IPS-18a (cell line): Measurements from ENCODE around the gene PACC1.

ENCODE experiments used
- H3K27ac ChIP-seq: one replicate; pipeline ENCODE4 v1.5.1; 2013; ENCODE audit warnings: low read length
- H3K27me3 ChIP-seq: one replicate; pipeline ENCODE4 v1.6.1; 2013; ENCODE audit warnings: mild to moderate bottlenecking, low read length; ENCODE audit not compliant: control insufficient read depth, insufficient read depth
- H3K36me3 ChIP-seq: one replicate; pipeline ENCODE4 v1.6.1; 2013; ENCODE audit warnings: low read depth, low read length; ENCODE audit not compliant: control insufficient read depth
- H3K4me1 ChIP-seq: one replicate; pipeline ENCODE4 v1.6.1; 2013; ENCODE audit warnings: low read depth, low read length; ENCODE audit not compliant: control insufficient read depth
- H3K4me3 ChIP-seq: one replicate; pipeline ENCODE4 v1.5.1; 2013; ENCODE audit warnings: low read length
- H3K9ac ChIP-seq: one replicate; pipeline ENCODE4 v1.6.1; 2013; ENCODE audit warnings: mild to moderate bottlenecking, low read length, moderate library complexity
- H3K9me3 ChIP-seq: one replicate; pipeline ENCODE4 v1.6.1; 2013; ENCODE audit warnings: low read depth, low read length; ENCODE audit not compliant: control insufficient read depth

The PACC1 gene

DNA sequence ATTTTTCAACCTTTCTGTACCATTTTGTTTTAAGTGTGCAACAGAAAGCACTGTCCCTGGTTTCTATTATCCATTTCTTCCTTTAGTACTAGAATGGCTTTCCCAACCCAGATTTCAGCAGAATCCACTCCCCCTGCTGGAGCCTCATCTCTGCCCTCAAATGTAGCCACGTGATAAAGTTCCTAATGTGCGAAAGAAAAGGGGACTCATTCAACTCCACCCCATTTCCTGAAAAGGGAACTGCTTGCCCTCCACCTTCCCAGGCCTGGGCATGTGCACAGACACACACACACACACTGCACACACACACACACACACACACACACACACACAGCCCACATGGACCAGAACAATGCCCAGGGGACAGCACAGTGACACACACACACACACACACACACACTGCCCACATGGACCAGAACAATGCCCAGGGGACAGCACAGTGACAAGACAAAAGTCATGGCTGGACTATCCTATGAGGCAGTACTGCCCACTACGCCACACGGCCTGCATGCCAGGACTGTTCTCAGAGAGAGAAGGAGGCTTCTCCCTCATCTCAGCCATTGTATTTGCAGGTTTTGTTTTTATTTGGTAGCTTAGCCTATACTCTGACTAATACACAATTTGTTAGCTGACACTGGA is 33.2 kb downstream of the PACC1 start:
- no peaks in the 10 kb centered on the region for H3K27me3 ChIP-seq
- peaks cover 53% of the 10 kb centered on the region for H3K36me3 ChIP-seq
- no peak overlapping the region for H3K9ac ChIP-seq

DNA sequence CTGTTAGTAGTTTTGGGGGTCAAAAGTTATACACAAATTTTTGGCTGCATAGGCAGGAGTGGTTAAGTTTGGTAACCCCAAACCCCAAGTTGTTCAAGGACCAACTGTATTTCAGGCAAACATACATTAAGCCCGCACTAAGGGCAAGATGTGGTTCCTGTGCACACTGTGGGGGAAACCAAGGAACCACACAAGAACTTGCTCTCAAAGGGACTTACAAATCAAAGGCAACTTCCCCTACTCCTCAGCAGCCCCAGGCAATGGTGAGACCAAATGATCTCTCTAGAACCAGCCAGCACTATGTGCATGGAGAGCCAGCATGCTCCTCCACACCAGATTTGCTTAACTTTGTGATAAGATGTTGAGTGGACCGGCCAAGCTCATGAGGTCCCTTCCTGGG is 35.3 kb downstream of the PACC1 start:
- peaks cover 39% of the 10 kb centered on the region for H3K36me3 ChIP-seq
- H3K27me3 ChIP-seq: no peaks in the 10 kb centered on the region

More for the DNA sequence above, 33.2 kb downstream of the PACC1 start:
- Histone ChIP-seq H3K4me1 (no peaks in the 10 kb centered on the region), H3K27ac (no peak overlapping the region), H3K4me3 (no peak overlapping the region), H3K9me3 (no peaks in the 10 kb centered on the region)

DNA sequence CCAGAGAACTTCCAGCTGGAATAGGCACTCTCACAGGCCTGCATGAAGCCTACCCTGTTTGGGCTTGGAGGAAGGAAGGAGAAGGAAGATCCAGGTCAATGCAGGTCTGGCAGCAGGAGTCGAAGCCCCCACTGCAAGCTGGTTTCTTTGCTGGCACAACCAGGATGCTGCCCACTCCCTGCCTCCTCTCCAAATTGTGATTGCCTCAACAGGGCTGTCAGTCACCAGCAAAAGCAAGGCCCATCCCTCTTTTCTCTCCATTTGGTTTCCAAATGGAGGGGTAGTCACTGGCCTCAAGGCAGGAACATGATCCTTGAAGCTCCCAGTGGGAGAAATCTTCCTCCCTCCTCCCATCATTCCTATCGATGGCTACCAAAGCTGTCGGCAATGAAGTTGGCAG is 37.0 kb downstream of the PACC1 start:
- Histone ChIP-seq H3K36me3 (peaks cover 33% of the 10 kb centered on the region), H3K4me3 (no peak overlapping the region), H3K9me3 (no peaks in the 10 kb centered on the region), H3K9ac (no peak overlapping the region), H3K27ac (no peak overlapping the region), H3K4me1 (no peaks in the 10 kb centered on the region), H3K27me3 (no peaks in the 10 kb centered on the region)

More for the DNA sequence above, 35.3 kb downstream of the PACC1 start:
- no peak overlapping the region for H3K27ac ChIP-seq
- H3K4me1 ChIP-seq: no peaks in the 10 kb centered on the region
- H3K9me3 ChIP-seq: no peaks in the 10 kb centered on the region
- H3K4me3 ChIP-seq: no peak overlapping the region
- H3K9ac ChIP-seq: no peak overlapping the region

DNA sequence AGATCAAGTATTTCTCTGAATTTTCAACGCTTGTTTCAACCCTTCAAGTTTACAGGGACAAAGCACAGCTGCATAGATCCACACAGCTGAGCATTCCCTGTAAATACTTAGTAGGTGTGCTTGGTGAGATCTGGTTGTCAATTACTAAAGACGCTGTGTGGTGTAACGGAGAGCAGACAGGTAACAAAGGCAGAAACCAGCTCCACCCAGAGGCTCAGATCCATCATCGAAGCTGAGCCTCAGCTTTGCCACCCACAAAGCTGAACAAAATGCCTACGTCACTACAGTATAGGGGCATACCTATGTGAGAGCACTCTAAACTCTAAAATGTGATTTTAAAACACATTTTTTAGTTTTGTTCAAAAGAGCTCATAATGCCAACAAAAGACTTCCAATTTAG is 38.7 kb downstream of the PACC1 start:
- H3K4me1 ChIP-seq: no peaks in the 10 kb centered on the region
- H3K4me3 ChIP-seq: no peak overlapping the region
- no peak overlapping the region for H3K27ac ChIP-seq
- H3K9me3 ChIP-seq: no peaks in the 10 kb centered on the region
- H3K36me3 ChIP-seq: peaks cover 28% of the 10 kb centered on the region
- H3K9ac ChIP-seq: no peak overlapping the region
- H3K27me3 ChIP-seq: no peaks in the 10 kb centered on the region

DNA sequence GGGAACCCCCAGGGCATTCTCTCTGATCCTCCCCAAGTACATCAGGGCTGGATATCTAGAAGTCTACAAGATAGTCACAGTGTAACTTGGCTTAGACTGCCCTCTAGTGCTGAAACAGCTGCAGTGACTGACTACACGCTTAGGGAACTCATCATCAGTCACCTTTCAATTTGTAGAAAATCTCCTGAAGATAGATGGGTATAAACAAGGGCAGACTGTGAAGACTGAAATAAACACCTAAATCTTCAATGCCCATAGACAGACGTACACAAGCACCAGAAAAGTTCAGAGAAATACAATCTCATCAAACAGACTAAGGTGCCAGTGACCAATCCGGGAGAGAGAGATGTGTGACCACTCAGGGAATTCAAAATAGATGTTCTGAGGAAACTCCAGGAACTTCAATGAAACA is 46.6 kb downstream of the PACC1 start:
- Histone ChIP-seq H3K36me3 (peaks cover 10% of the 10 kb centered on the region), H3K9me3 (no peaks in the 10 kb centered on the region), H3K4me1 (no peaks in the 10 kb centered on the region), H3K4me3 (no peak overlapping the region), H3K27ac (no peak overlapping the region), H3K9ac (no peak overlapping the region), H3K27me3 (no peaks in the 10 kb centered on the region)

DNA sequence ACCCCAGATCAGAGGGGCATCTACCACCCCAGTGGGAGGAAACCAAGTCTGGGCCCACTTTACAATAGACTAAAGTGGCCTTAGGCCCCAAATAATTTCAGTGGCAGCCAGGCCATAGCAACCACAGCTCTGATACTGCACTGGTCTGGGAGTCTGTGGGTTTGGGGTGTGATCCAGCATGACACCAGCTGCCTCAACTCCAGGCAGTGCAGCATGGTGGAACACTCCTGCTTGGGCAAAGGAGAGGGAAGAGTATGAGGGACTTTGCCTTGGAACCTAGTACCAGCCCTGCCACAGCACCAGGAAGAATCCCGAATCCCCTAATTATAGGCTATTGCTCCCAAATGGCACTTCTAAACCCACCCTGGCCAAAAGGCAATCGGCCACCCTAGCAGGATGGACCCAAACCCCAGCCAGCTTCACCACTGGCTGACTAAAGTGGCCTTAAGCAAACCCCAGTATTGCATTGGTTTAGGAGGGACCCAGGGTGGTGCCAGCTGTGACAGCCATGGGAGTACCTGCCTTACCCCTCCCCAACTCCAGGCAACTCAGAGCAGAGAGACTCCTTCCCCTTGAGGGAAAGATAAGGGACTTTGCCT is 47.1 kb downstream of the PACC1 start:
- Histone ChIP-seq H3K36me3 (peaks cover 11% of the 10 kb centered on the region), H3K9ac (no peak overlapping the region), H3K4me1 (no peaks in the 10 kb centered on the region), H3K9me3 (no peaks in the 10 kb centered on the region), H3K4me3 (no peak overlapping the region), H3K27me3 (no peaks in the 10 kb centered on the region), H3K27ac (no peak overlapping the region)

DNA sequence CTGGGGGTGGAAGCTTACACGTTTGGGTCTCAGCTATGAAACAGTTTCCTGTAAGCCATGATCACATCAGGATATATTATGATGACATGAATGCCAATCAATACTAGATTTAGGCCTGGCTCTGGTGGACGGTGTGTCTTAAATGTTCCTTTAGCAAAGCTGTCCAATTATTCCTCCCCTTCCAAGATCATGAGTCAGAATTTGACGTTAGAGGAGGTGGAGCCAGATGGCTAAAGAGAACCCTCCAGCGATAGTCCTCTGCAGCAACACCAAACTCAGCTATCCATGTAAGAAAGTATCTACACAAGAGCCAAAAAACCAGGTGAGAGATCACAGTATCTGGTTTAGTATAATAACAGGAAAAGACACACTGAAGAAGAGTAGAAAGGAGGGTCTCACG is 47.8 kb downstream of the PACC1 start:
- Histone ChIP-seq H3K4me3 (no peak overlapping the region), H3K27me3 (no peaks in the 10 kb centered on the region), H3K4me1 (no peaks in the 10 kb centered on the region), H3K9me3 (no peaks in the 10 kb centered on the region), H3K9ac (no peak overlapping the region), H3K27ac (no peak overlapping the region), H3K36me3 (peaks cover 15% of the 10 kb centered on the region)

DNA sequence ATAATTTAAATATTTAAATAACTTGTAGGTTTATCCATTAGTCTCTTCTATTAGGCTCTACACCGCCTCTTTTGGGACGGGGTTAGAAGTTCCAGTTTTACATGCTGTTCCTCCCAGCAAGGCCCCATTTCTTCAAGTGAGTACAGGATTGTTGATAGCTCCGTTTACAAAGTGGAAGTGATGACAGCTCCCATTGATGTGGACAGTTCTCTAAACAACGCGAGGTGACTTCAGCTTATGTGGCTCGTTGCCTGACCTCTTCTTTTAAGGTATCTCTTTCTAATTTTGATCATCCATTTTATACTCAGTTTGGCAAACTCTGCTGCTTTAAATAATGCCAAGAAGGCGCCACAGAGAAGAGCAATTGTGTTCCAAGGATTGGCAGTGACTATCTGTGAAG is 49.7 kb downstream of the PACC1 start:
- Histone ChIP-seq H3K4me3 (no peak overlapping the region), H3K9me3 (no peaks in the 10 kb centered on the region), H3K9ac (no peak overlapping the region), H3K27me3 (no peaks in the 10 kb centered on the region), H3K4me1 (no peaks in the 10 kb centered on the region), H3K36me3 (peaks cover 31% of the 10 kb centered on the region), H3K27ac (no peak overlapping the region)

DNA sequence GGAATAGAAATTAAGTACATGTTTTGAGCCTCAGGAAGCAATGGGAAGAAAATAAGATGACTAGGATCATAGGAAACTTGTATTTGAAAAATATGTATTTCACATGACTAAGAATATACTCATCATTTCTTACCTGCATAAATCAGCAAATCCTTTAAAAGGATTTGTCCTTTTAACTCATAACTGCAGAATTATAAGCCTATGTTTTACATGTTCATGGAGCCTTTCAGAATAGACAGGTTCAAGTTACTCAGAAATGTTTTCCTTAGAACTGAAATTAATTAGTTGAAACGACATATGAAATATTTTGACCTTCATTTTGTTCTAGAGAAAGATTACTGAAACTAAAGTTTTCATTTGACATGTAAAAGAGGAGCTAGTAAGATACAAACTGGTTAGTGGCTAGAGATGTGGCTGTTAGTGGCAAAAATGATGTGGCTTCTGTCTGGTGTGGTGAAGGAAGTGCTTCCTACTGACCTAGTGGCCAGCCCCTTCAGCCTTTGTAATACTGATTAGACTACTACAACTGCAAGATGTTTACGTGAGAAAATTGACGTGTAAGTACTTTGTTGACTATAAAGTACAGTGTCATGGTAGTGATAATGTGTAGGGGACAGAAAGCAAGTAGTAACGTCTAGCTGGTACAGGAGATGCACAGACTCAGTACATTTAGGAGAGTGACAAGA is 54.7 kb downstream of the PACC1 start:
- no peak overlapping the region for H3K27ac ChIP-seq
- peaks cover 62% of the 10 kb centered on the region for H3K36me3 ChIP-seq
- no peak overlapping the region for H3K9ac ChIP-seq
- no peaks in the 10 kb centered on the region for H3K27me3 ChIP-seq
- no peaks in the 10 kb centered on the region for H3K9me3 ChIP-seq
- H3K4me1 ChIP-seq: no peaks in the 10 kb centered on the region
- H3K4me3 ChIP-seq: no peak overlapping the region

DNA sequence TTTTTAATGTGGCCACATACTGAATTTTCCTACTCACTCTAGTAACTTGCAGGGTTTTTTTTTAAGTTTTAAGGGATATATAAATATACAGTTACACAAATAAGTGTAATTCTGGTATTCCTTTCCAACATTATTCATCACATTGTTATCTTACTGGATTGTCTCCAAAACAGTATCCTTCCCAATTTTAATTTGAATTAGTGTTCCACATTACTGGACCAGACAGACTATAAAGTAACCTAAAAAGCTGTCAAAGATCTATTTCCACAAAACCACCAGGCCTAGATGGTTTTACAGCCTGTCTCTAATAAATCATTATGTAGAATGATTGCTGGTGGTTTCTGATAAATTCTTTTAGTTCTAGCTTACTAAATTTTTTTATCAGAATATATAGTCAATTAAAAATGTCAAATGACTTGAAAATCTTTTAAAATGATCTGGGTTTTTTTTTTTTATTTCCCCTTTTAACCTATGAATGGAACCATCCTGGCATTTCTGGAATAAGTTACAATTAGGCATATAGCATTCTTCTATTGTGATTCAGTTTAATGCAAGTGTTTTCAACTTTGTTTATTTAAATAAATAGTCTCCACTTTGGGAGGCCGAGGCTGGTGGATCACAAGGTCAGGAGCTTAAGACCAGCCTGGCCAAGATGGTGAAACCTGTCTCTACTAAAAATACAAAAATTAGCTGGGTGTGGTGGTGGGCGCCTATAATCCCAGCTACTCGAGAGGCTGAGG is 59.3 kb downstream of the PACC1 start:
- H3K9ac ChIP-seq: no peak overlapping the region
- H3K27ac ChIP-seq: no peak overlapping the region
- no peaks in the 10 kb centered on the region for H3K27me3 ChIP-seq
- H3K4me3 ChIP-seq: no peak overlapping the region
- H3K36me3 ChIP-seq: peaks cover 46% of the 10 kb centered on the region
- H3K9me3 ChIP-seq: no peaks in the 10 kb centered on the region
- H3K4me1 ChIP-seq: no peaks in the 10 kb centered on the region

DNA sequence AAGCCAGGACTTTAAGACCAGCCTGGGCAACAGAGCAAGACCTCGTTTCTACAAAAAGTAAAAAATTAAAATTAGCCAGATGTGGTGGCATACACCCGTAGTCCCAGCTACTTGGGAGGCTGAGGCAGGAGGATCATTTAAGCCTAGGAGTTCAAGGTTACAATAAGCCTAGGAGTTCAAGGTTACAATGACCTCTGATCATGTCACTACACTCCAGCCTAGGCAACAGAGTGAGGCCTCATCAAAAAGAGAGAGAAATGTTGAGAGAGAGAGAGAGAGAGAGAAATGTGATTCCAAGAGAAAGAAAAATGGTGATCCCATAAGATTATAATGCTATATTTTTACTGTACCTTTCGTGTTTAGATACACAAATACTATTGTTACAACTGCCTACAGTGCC is 60.2 kb downstream of the PACC1 start:
- Histone ChIP-seq H3K27me3 (no peaks in the 10 kb centered on the region), H3K9ac (no peak overlapping the region), H3K9me3 (no peaks in the 10 kb centered on the region), H3K4me1 (no peaks in the 10 kb centered on the region), H3K27ac (no peak overlapping the region), H3K36me3 (peaks cover 37% of the 10 kb centered on the region), H3K4me3 (no peak overlapping the region)
